ENCODE results near the gene PID1.

The PID1 gene

GRCh38 chr2:229268626-229269025, 2.5 kb downstream of the PID1 start:
- in situ Hi-C loops (cut with HindIII; ENCODE audit: low sequenced_read_pairs) = no loop called here
- DNase-seq (ENCODE audit: low read depth) = no peak
- no peak for TF ChIP-seq CTCF (IDR thresholded peaks at IDR 0.05; ENCODE audit: low read depth, low read length, missing control alignments)
- H3K4me3 ChIP-seq (ENCODE audit: low read depth, low read length) = no peak overlapping the region

GRCh38 chr2:229267080-229267479, 4.0 kb downstream of the PID1 start:
- TF ChIP-seq CTCF (IDR thresholded peaks at IDR 0.05; ENCODE audit: low read depth, low read length, missing control alignments) = peak; percentile 9
- no peak for DNase-seq (ENCODE audit: low read depth)
- H3K4me3 ChIP-seq (ENCODE audit: low read depth, low read length) = no peak overlapping the region
- in situ Hi-C loops (cut with HindIII; ENCODE audit: low sequenced_read_pairs) = no loop called here

- no peak for TF ChIP-seq CTCF (IDR thresholded peaks at IDR 0.05; ENCODE audit: low read depth, low read length, missing control alignments)
- in situ Hi-C loops (cut with HindIII; ENCODE audit: low sequenced_read_pairs) = no loop called here
- H3K4me3 ChIP-seq (ENCODE audit: low read depth, low read length) = no peak overlapping the region
- DNase-seq (ENCODE audit: low read depth) = no peak
These were observed 5.4 kb downstream of the PID1 start for GRCh38 chr2:229265727-229266126.

GRCh38 chr2:229261599-229261998, 9.5 kb downstream of the PID1 start:
- no peak for DNase-seq (ENCODE audit: low read depth)
- H3K4me3 ChIP-seq (ENCODE audit: low read depth, low read length) = no peak overlapping the region
- no peak for TF ChIP-seq CTCF (IDR thresholded peaks at IDR 0.05; ENCODE audit: low read depth, low read length, missing control alignments)
- in situ Hi-C loops (cut with HindIII; ENCODE audit: low sequenced_read_pairs) = no loop called here

- in situ Hi-C loops (cut with HindIII; ENCODE audit: low sequenced_read_pairs) = no loop called here
- TF ChIP-seq CTCF (IDR thresholded peaks at IDR 0.05; ENCODE audit: low read depth, low read length, missing control alignments) = no peak
- no peak for DNase-seq (ENCODE audit: low read depth)
These were observed 10.0 kb downstream of the PID1 start for GRCh38 chr2:229261076-229261475.

GRCh38 chr2:229257985-229258384, 13.1 kb downstream of the PID1 start:
- in situ Hi-C loops (cut with HindIII; ENCODE audit: low sequenced_read_pairs) = no loop called here
- TF ChIP-seq CTCF (IDR thresholded peaks at IDR 0.05; ENCODE audit: low read depth, low read length, missing control alignments) = no peak
- no peak overlapping the region for H3K4me3 ChIP-seq (ENCODE audit: low read depth, low read length)
- DNase-seq (ENCODE audit: low read depth) = no peak

More at GRCh38 chr2:229261076-229261475, 10.0 kb downstream of the PID1 start:
- H3K4me3 ChIP-seq (ENCODE audit: low read depth, low read length) = no peak overlapping the region

- in situ Hi-C loops (cut with HindIII; ENCODE audit: low sequenced_read_pairs) = no loop called here
- H3K4me3 ChIP-seq (ENCODE audit: low read depth, low read length) = no peak overlapping the region
- no peak for DNase-seq (ENCODE audit: low read depth)
These were observed 14.7 kb downstream of the PID1 start for GRCh38 chr2:229256376-229256775.

More at GRCh38 chr2:229256376-229256775, 14.7 kb downstream of the PID1 start:
- no peak for TF ChIP-seq CTCF (IDR thresholded peaks at IDR 0.05; ENCODE audit: low read depth, low read length, missing control alignments)

Measured in astrocyte of the cerebellum (primary cell).